AG04450 (cell line): ENCODE data around the gene CIAO1. TPM values are rescaled to one million over a fixed set of nuclear protein-coding genes. Genes with fewer than 3 reads are reported as not detected.
"Not testable (repeated sequence)": the region's sequence is repeated elsewhere in the genome, so short reads cannot be mapped to it uniquely, and the experiment has no call there.

Experiments
- CTCF ChIA-PET: fragments of 300-600, 350-600 bp; formaldehyde crosslinking; extraction: SDS; loops from one replicate; lab custom pipeline; 2022; ENCODE audit warnings: antibody characterized with exemption, inconsistent platforms; lab: Charles Lee
- POLR2A ChIA-PET: fragments of 350-600 bp; formaldehyde crosslinking; extraction: SDS; loops from one replicate; lab custom pipeline; 2021; ENCODE audit warnings: antibody characterized with exemption, inconsistent platforms; lab: Yijun Ruan, JAX
- DNase-seq: peaks from one replicate; pipeline ENCODE4 v3.0.0-alpha.2; 2011; ENCODE audit warnings: low read depth, low spot score
- H3K27ac ChIP-seq: one replicate; pipeline ENCODE4 v1.5.1; 2012; ENCODE audit warnings: low read depth, low read length, control low read depth
- H3K27me3 ChIP-seq: one replicate; pipeline ENCODE4 v1.6.0; 2012; ENCODE audit warnings: low read length; ENCODE audit not compliant: control insufficient read depth, insufficient read depth
- H3K4me3 ChIP-seq: 2 replicates; pipeline ENCODE4 v1.5.1; 2011; ENCODE audit warnings: mild to moderate bottlenecking, low read depth, low read length, control low read depth
- H3K9me3 ChIP-seq: 2 replicates; pipeline ENCODE4 v1.5.1; 2012; ENCODE audit warnings: low read length; ENCODE audit not compliant: control insufficient read depth, insufficient read depth
- polyA plus RNA-seq: library from polyadenylated mRNA; depleted of rRNA; stranded (reverse); fragments of >200 nt; gene quantifications from 2 replicates; pipeline ENCODE4 v1.2.3, GENCODE V29; 2011
- TF ChIP-seq, protein P1 (sequence below): IDR thresholded peaks from 2 replicates; pipeline ENCODE4 v1.5.1; 2011; ENCODE audit warnings: low read depth, low read length, control low read depth, inconsistent platforms

Gene CIAO1
- polyA plus RNA-seq, 1 experiment: 65.2 TPM

DNA sequence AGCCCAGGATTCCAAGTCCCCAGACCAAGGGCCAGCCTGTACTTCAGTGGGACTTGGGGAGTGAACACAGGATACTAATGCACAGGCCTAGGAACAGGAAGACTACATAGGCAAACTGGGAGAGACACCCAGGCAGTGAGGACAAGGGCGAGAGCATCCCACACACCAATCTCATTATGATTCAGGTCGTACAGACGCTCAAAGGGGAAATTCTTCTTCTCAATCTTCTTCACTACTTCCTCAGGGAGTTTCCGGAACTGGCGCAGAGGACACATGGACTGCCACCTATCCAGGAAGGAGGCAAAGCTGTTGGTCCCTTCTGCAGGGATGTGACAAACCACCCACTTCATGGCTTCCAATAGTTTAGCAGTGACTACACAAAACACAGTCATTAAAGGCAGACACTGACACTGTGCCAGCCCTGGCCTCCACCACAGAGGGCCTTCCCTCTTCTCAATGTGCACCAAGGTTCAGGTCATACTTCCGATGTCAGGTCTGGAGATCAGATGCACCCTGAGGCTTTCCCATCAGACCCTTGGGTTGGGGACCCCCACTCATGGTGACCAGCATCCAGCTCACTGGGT is 21.3 kb downstream of the CIAO1 start:
- ChIA-PET CTCF (no interaction called here), POLR2A (no interaction called here)
- Histone ChIP-seq H3K4me3 (no peak overlapping the region), H3K27ac (no peak overlapping the region), H3K27me3 (no peaks in the 10 kb centered on the region), H3K9me3 (no peaks in the 10 kb centered on the region)
- no peak for DNase-seq
- TF ChIP-seq, protein P1, sequence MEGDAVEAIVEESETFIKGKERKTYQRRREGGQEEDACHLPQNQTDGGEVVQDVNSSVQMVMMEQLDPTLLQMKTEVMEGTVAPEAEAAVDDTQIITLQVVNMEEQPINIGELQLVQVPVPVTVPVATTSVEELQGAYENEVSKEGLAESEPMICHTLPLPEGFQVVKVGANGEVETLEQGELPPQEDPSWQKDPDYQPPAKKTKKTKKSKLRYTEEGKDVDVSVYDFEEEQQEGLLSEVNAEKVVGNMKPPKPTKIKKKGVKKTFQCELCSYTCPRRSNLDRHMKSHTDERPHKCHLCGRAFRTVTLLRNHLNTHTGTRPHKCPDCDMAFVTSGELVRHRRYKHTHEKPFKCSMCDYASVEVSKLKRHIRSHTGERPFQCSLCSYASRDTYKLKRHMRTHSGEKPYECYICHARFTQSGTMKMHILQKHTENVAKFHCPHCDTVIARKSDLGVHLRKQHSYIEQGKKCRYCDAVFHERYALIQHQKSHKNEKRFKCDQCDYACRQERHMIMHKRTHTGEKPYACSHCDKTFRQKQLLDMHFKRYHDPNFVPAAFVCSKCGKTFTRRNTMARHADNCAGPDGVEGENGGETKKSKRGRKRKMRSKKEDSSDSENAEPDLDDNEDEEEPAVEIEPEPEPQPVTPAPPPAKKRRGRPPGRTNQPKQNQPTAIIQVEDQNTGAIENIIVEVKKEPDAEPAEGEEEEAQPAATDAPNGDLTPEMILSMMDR: no peak

- TF ChIP-seq, protein P1: no peak
- H3K4me3 ChIP-seq: no peak overlapping the region
- ChIA-PET CTCF (no interaction called here), POLR2A (no interaction called here)
- H3K27ac ChIP-seq: no peak overlapping the region
- H3K9me3 ChIP-seq: no peaks in the 10 kb centered on the region
- no peak for DNase-seq
- H3K27me3 ChIP-seq: no peaks in the 10 kb centered on the region
These were observed 25.7 kb downstream of the CIAO1 start for GRCh38 chr2:96291751-96292150.

- H3K9me3 ChIP-seq: not testable (repeated sequence)
- POLR2A ChIA-PET: interaction anchor here (1.0 kb wide), 1 partner anchor 48 kb away, joined by 4 read pairs; no protein-coding TSS in a partner anchor
These were observed 28.2 kb downstream of the CIAO1 start for GRCh38 chr2:96294271-96294670.

GRCh38 chr2:96296925-96297324 is 30.9 kb downstream of the CIAO1 start:
- no peak for DNase-seq
- POLR2A ChIA-PET: no interaction called here
- H3K4me3 ChIP-seq: no peak overlapping the region
- no peaks in the 10 kb centered on the region for H3K9me3 ChIP-seq
- H3K27ac ChIP-seq: no peak overlapping the region
- CTCF ChIA-PET: no interaction called here
- TF ChIP-seq, protein P1: no peak
- H3K27me3 ChIP-seq: no peaks in the 10 kb centered on the region

More at GRCh38 chr2:96294271-96294670, 28.2 kb downstream of the CIAO1 start:
- H3K27me3 ChIP-seq, H3K4me3 ChIP-seq, CTCF ChIA-PET, H3K27ac ChIP-seq, DNase-seq: not testable (repeated sequence)

DNA sequence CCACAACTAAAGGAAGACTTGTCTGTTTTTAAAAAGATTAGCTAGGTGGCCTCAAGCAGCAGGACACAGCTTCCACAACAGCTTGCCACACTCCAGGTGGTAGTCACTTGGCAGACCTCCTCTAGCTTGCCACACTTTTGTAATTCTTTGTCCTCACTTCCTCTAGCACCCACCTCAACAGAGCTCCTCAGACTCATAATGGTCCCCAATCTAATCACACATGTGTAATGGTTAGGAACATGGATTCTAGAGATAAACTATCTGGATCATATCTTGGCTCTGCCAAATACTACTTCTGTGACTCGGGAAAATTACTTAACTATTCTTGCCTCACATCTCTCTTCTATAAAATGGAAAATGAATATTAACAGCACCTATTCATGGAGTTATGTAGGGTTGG is 35.8 kb downstream of the CIAO1 start:
- Histone ChIP-seq H3K27me3 (no peaks in the 10 kb centered on the region), H3K9me3 (no peaks in the 10 kb centered on the region), H3K4me3 (no peak overlapping the region), H3K27ac (no peak overlapping the region)
- POLR2A ChIA-PET: no interaction called here
- TF ChIP-seq, protein P1: no peak
- no peak for DNase-seq
- CTCF ChIA-PET: interaction anchor here (1.0 to 1.1 kb wide), 2 partner anchors 35 to 127 kb away, joined by 3 to 4 read pairs; no protein-coding TSS in a partner anchor
